ENCODE results near the gene RAB3A.

- TF ChIP-seq CTCF (IDR thresholded peaks at IDR 0.05) (no peak), POLR2A (IDR thresholded peaks at IDR 0.05) (no peak)
Observed at GRCh38 chr19:18172331-18173053, 31.4 kb downstream of the RAB3A start.

All from esophagus squamous epithelium (tissue), 4 donors.